ENCODE results near the gene SMARCC1. TPM values are rescaled to one million over a fixed set of nuclear protein-coding genes. Genes with fewer than 3 reads are reported as not detected.

The SMARCC1 gene
- total RNA-seq, 1 experiment from 2014 or later: 249 TPM

DNA sequence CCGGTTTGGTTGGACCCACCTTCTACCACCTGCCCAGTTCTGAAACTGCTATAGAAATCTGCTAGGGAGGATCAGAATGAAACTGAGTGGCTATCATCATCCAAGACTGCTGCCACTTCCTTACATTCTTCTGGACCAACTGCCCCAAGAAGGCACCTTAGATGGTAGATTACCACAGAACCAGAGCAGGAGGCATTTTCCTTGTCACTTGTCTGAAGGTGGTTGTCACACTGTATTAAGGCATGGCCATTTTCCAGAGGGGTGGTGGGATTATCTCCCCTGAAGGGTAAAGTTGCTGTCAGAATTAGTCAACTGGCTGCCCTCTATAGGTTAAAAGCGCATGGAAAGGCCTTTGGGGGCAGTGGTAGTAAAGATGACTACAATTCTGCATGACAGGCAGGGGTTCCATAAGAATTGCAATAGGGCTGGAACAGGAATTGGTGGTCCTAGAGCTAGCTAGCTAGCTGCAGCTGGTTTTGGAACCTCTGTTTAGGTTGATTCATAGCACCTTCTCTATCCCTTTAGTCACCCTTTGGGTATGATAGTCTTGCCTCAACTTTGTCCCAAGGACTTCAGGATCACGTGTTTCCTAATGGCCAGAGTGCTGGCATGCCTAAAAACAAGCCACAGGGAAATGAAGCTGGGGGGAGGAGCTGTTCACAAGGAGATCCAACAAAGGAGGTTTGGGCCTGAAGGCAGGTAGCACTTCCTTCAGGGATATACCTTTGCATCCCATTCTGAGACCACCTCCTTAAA, 198.2 kb downstream of the SMARCC1 start:
- no peak for DNase-seq (ENCODE audit: low spot score)
- ATAC-seq: peak; percentile 8; the same call in 1 of the 2 replicates
- Mint-ChIP-seq H3K9me3 (no peaks in the 10 kb centered on the region), H3K27ac (peak overlapping the region; percentile 89), H3K4me1 (peaks cover 17% of the 10 kb centered on the region), H3K36me3 (peaks cover 29% of the 10 kb centered on the region), H3K4me3 (no peak overlapping the region), H3K27me3 (ENCODE audit: low read depth) (peaks cover 28% of the 10 kb centered on the region)
- ChIA-PET POLR2A (no interaction called here), CTCF (interaction anchor here (0.6 to 1.0 kb wide), 2 partner anchors 61 to 254 kb away, joined by 3 to 7 read pairs; no protein-coding TSS in a partner anchor)
- TF ChIP-seq JAZF1 (CRISPR knock-in tag; IDR thresholded peaks at IDR 0.05): no peak
- TF ChIP-seq EMX1 (CRISPR knock-in tag; IDR thresholded peaks at IDR 0.05): 0 out of 2 replicates have a peak, but pooled peaks have one; percentile 35

DNA sequence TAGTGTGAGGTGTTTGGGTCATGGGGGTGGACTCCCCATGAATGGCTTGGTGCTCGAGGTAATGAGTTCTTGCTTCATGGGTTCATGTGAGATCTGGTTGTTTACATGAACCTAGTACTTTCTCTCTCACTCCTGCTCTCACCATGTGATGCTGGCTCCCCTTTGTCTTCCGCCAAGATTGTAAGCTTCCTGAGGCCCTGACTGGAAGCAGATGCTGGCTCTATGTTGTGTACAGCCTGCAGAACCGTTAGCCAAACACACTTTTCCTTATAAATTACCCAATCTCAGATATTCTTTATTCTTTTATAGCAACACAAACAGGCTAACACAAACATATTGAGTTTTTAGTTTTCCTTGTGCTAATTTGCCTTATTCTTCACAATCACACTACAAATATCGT, 199.9 kb downstream of the SMARCC1 start:
- H3K4me3 Mint-ChIP-seq: no peak overlapping the region
- no peak for ATAC-seq
- CTCF ChIA-PET: interaction anchor here (1.3 kb wide), 2 partner anchors 59 to 161 kb away, joined by 3 to 4 read pairs; no protein-coding TSS in a partner anchor

More for the DNA sequence above, 199.9 kb downstream of the SMARCC1 start:
- DNase-seq (ENCODE audit: low spot score): no peak
- no peak overlapping the region for H3K27ac Mint-ChIP-seq
- peaks cover 38% of the 10 kb centered on the region for H3K27me3 Mint-ChIP-seq (ENCODE audit: low read depth)
- no peak for TF ChIP-seq RORB (CRISPR knock-in tag; IDR thresholded peaks at IDR 0.05)
- no peak for TF ChIP-seq RELA (CRISPR knock-in tag; IDR thresholded peaks at IDR 0.05; ENCODE audit: borderline replicate concordance)
- TF ChIP-seq, protein P1, sequence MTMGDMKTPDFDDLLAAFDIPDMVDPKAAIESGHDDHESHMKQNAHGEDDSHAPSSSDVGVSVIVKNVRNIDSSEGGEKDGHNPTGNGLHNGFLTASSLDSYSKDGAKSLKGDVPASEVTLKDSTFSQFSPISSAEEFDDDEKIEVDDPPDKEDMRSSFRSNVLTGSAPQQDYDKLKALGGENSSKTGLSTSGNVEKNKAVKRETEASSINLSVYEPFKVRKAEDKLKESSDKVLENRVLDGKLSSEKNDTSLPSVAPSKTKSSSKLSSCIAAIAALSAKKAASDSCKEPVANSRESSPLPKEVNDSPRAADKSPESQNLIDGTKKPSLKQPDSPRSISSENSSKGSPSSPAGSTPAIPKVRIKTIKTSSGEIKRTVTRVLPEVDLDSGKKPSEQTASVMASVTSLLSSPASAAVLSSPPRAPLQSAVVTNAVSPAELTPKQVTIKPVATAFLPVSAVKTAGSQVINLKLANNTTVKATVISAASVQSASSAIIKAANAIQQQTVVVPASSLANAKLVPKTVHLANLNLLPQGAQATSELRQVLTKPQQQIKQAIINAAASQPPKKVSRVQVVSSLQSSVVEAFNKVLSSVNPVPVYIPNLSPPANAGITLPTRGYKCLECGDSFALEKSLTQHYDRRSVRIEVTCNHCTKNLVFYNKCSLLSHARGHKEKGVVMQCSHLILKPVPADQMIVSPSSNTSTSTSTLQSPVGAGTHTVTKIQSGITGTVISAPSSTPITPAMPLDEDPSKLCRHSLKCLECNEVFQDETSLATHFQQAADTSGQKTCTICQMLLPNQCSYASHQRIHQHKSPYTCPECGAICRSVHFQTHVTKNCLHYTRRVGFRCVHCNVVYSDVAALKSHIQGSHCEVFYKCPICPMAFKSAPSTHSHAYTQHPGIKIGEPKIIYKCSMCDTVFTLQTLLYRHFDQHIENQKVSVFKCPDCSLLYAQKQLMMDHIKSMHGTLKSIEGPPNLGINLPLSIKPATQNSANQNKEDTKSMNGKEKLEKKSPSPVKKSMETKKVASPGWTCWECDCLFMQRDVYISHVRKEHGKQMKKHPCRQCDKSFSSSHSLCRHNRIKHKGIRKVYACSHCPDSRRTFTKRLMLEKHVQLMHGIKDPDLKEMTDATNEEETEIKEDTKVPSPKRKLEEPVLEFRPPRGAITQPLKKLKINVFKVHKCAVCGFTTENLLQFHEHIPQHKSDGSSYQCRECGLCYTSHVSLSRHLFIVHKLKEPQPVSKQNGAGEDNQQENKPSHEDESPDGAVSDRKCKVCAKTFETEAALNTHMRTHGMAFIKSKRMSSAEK (CRISPR knock-in tag; IDR thresholded peaks at IDR 0.05; ENCODE audit: borderline replicate concordance): no peak
- no peak for TF ChIP-seq ETV6 (CRISPR knock-in tag; IDR thresholded peaks at IDR 0.05)
- no peak for TF ChIP-seq GRHL2 (CRISPR knock-in tag; IDR thresholded peaks at IDR 0.05; ENCODE audit: insufficient replicate concordance, severe bottlenecking)
- TF ChIP-seq, protein P2, sequence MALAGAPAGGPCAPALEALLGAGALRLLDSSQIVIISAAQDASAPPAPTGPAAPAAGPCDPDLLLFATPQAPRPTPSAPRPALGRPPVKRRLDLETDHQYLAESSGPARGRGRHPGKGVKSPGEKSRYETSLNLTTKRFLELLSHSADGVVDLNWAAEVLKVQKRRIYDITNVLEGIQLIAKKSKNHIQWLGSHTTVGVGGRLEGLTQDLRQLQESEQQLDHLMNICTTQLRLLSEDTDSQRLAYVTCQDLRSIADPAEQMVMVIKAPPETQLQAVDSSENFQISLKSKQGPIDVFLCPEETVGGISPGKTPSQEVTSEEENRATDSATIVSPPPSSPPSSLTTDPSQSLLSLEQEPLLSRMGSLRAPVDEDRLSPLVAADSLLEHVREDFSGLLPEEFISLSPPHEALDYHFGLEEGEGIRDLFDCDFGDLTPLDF (CRISPR knock-in tag; IDR thresholded peaks at IDR 0.05): no peak
- TF ChIP-seq, protein P3, sequence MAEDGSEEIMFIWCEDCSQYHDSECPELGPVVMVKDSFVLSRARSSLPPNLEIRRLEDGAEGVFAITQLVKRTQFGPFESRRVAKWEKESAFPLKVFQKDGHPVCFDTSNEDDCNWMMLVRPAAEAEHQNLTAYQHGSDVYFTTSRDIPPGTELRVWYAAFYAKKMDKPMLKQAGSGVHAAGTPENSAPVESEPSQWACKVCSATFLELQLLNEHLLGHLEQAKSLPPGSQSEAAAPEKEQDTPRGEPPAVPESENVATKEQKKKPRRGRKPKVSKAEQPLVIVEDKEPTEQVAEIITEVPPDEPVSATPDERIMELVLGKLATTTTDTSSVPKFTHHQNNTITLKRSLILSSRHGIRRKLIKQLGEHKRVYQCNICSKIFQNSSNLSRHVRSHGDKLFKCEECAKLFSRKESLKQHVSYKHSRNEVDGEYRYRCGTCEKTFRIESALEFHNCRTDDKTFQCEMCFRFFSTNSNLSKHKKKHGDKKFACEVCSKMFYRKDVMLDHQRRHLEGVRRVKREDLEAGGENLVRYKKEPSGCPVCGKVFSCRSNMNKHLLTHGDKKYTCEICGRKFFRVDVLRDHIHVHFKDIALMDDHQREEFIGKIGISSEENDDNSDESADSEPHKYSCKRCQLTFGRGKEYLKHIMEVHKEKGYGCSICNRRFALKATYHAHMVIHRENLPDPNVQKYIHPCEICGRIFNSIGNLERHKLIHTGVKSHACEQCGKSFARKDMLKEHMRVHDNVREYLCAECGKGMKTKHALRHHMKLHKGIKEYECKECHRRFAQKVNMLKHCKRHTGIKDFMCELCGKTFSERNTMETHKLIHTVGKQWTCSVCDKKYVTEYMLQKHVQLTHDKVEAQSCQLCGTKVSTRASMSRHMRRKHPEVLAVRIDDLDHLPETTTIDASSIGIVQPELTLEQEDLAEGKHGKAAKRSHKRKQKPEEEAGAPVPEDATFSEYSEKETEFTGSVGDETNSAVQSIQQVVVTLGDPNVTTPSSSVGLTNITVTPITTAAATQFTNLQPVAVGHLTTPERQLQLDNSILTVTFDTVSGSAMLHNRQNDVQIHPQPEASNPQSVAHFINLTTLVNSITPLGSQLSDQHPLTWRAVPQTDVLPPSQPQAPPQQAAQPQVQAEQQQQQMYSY (CRISPR knock-in tag; IDR thresholded peaks at IDR 0.05): no peak
- TF ChIP-seq NR2C2 (CRISPR knock-in tag; IDR thresholded peaks at IDR 0.05): no peak
- no peak for TF ChIP-seq ESRRA (CRISPR knock-in tag; IDR thresholded peaks at IDR 0.05; ENCODE audit: borderline replicate concordance)
- TF ChIP-seq ZNF423 (CRISPR knock-in tag; IDR thresholded peaks at IDR 0.05): no peak
- TF ChIP-seq, protein P4, sequence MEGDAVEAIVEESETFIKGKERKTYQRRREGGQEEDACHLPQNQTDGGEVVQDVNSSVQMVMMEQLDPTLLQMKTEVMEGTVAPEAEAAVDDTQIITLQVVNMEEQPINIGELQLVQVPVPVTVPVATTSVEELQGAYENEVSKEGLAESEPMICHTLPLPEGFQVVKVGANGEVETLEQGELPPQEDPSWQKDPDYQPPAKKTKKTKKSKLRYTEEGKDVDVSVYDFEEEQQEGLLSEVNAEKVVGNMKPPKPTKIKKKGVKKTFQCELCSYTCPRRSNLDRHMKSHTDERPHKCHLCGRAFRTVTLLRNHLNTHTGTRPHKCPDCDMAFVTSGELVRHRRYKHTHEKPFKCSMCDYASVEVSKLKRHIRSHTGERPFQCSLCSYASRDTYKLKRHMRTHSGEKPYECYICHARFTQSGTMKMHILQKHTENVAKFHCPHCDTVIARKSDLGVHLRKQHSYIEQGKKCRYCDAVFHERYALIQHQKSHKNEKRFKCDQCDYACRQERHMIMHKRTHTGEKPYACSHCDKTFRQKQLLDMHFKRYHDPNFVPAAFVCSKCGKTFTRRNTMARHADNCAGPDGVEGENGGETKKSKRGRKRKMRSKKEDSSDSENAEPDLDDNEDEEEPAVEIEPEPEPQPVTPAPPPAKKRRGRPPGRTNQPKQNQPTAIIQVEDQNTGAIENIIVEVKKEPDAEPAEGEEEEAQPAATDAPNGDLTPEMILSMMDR (IDR thresholded peaks at IDR 0.05): no peak
- TF ChIP-seq TCF7 (CRISPR knock-in tag; IDR thresholded peaks at IDR 0.05; ENCODE audit: low read depth): no peak
- TF ChIP-seq, protein P5, sequence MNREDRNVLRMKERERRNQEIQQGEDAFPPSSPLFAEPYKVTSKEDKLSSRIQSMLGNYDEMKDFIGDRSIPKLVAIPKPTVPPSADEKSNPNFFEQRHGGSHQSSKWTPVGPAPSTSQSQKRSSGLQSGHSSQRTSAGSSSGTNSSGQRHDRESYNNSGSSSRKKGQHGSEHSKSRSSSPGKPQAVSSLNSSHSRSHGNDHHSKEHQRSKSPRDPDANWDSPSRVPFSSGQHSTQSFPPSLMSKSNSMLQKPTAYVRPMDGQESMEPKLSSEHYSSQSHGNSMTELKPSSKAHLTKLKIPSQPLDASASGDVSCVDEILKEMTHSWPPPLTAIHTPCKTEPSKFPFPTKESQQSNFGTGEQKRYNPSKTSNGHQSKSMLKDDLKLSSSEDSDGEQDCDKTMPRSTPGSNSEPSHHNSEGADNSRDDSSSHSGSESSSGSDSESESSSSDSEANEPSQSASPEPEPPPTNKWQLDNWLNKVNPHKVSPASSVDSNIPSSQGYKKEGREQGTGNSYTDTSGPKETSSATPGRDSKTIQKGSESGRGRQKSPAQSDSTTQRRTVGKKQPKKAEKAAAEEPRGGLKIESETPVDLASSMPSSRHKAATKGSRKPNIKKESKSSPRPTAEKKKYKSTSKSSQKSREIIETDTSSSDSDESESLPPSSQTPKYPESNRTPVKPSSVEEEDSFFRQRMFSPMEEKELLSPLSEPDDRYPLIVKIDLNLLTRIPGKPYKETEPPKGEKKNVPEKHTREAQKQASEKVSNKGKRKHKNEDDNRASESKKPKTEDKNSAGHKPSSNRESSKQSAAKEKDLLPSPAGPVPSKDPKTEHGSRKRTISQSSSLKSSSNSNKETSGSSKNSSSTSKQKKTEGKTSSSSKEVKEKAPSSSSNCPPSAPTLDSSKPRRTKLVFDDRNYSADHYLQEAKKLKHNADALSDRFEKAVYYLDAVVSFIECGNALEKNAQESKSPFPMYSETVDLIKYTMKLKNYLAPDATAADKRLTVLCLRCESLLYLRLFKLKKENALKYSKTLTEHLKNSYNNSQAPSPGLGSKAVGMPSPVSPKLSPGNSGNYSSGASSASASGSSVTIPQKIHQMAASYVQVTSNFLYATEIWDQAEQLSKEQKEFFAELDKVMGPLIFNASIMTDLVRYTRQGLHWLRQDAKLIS (CRISPR knock-in tag; IDR thresholded peaks at IDR 0.05; ENCODE audit: borderline replicate concordance): no peak
- no peak for TF ChIP-seq IRF2 (CRISPR knock-in tag; IDR thresholded peaks at IDR 0.05; ENCODE audit: borderline replicate concordance, low read depth)
- no peaks in the 10 kb centered on the region for H3K9me3 Mint-ChIP-seq
- POLR2A ChIA-PET: interaction anchor here (0.6 kb wide), 1 partner anchor 242 kb away, joined by 3 read pairs; no protein-coding TSS in a partner anchor
- H3K4me1 Mint-ChIP-seq: peaks cover 17% of the 10 kb centered on the region
- H3K36me3 Mint-ChIP-seq: peaks cover 14% of the 10 kb centered on the region
